ENCODE data around the gene LRRC3C.
"Not testable (repeated sequence)": the region's sequence is repeated elsewhere in the genome, so short reads cannot be mapped to it uniquely, and the experiment has no call there.

Gene LRRC3C

DNA sequence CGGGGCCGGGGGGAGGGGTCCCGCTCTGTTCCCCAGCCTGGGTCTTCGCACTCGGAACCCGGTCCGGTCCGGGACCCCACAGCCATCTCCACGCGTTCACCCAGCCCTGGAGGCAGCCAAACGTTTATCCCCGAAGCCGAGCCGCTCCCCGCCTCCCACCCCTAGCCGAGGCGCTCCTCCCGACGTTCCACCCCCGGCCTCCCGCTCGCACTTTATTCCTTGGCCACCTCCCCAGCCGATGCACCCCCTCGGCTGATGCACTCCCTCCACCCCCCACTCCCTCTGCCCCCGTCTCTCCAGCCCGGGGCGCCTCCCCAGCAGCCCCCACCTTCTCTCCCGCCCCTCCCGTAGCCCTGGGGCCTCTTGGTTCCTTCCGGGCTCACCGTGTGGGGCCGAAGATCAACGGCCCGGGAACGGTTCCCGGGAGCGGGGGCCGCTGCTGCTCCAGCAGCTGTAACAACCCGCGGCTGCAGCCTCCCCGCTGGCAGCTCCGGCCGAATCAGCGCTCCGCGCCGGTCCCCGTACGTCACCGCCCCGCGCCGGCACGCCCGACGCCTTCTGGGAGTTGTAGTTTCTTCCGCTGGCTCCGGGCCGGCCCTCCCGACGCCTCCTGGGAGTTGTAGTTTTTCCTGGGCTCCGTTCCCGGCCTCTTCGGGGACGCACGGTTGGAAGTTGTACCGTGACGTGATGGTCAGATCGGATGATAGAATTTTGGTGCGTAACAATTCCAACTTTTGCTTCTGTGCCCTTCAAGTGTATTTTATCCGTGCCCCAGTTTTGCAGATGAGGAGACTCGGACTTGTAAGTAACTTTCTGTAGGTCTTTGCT is at the start of gene LRRC3C, which contains the start of gene ORMDL3:
Gene LRRC3C (plus strand): TSS at position 632 of the 828 bp plus-strand sequence. CDS start 13,792 bp downstream, outside the sequence.
Gene ORMDL3 (minus strand): TSS at position 501 of the 828 bp plus-strand sequence. CDS start 3,398 bp downstream, outside the sequence.
- DNase-seq = peak; percentile 91 to 92

- not testable (repeated sequence) for DNase-seq
These were observed 41.4 kb upstream of the LRRC3C start for GRCh38 chr17:39886102-39886501.

- DNase-seq = no peak
These were observed 40.5 kb upstream of the LRRC3C start for GRCh38 chr17:39887078-39887477.

- no peak for DNase-seq
These were observed 38.3 kb upstream of the LRRC3C start for GRCh38 chr17:39889200-39889599.

GRCh38 chr17:39894681-39895376 is 32.7 kb upstream of the LRRC3C start:
- DNase-seq = no peak

- no peak for DNase-seq
These were observed 29.4 kb upstream of the LRRC3C start for GRCh38 chr17:39898088-39898487.

- no peak for DNase-seq
These were observed 28.3 kb upstream of the LRRC3C start for GRCh38 chr17:39899215-39899614.

DNA sequence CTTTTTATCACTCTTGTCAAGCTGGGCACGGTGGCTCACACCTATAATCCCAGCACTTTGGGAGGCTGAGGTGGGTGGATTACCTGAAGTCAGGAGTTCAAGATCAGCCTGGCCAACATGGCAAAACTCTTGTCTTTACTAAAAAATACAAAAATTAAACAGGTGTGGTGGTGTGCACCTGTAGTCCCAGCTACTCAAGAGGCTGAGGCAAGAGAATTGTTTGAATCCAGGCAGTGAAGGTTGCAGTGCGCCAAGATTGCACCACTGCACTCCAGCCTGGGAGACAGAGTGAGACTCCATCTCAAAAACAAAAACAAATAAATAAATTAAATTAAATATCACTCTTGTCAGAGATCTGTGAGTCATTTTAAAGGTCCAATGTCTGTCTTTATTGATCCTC is 25.5 kb upstream of the LRRC3C start:
- not testable (repeated sequence) for DNase-seq

DNA sequence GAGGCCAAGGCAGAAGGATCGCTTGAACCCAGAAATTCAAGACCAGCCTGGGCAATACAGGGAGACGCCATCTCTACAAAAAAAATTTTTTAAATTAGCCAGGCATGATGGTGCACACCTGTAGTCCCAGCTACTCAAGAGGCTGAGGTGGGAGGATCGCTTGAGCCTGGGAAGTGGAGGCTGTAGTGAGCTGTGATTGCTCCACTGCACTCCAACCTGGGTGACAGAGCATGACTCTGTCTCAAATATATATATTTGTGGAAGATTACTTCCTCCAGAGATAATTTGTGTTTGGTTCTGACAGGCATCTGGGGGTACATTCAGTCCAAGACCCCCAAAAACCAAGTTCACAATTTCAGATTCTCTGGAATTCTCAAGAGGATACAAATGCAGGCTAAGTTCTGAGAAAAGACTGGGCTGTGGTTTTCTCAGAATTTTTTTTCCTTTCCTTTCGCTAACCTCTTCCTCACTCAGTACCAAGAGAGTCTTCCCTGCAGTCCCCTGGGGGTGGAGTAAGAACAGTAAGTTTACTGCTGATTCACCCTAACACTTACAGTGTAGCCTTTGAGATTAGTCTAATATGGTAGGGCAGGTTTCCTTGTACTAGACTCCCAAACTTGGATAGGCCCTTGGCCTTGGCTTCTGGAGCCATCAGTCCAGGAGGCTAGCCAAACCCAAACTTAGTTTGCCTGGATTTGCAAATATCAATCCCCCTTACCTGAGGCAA is 24.2 kb upstream of the LRRC3C start:
- peak in 1 of 2 donors; percentile 12 for DNase-seq

DNA sequence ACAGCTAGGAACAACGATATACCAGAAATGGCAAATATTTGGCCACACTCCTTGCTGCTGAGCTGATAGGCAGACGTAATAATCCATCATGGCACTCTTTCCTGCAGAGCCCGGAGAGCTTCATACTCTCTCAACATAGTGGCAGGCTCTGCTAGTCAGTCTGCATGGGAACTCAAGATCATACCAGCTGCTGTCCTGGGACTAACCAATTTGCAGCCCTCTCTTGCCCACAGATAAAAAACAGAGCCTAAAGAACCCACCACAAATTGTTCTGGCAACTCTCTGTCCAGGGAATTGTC is 22.6 kb upstream of the LRRC3C start:
- no peak for DNase-seq

DNA sequence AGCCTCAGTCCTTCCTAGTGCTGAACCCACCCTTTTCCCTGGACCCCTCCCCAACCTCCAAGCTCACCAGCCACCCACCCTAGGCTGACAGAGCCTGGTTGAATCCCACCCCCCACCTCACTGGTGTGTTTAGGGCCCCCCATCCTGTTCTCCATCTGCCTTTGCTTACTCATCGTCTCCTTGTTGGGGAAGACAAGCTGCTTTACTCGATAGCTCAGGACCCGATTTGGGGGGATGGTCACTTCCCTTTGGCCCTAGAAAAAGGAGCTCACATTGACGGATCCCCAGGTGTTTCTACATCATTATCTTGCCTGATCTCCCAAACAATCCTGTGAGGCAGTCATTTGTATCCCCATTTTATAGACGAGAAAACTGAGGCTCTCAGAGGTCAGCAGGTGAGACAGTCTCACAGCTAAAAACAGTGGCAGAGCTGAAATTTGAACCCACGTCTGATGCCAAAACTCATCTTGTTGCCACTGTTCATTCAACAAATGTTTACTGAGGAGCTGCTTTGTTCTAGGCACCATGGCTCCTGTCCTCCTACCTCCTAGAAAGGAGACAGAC is 18.7 kb upstream of the LRRC3C start:
- no peak for DNase-seq

- no peak for DNase-seq
These were observed 13.5 kb upstream of the LRRC3C start for GRCh38 chr17:39913989-39914388.

GRCh38 chr17:39915559-39915958 is 12.0 kb upstream of the LRRC3C start:
- DNase-seq = no peak

GRCh38 chr17:39916918-39917317 is 10.6 kb upstream of the LRRC3C start:
- no peak for DNase-seq

DNA sequence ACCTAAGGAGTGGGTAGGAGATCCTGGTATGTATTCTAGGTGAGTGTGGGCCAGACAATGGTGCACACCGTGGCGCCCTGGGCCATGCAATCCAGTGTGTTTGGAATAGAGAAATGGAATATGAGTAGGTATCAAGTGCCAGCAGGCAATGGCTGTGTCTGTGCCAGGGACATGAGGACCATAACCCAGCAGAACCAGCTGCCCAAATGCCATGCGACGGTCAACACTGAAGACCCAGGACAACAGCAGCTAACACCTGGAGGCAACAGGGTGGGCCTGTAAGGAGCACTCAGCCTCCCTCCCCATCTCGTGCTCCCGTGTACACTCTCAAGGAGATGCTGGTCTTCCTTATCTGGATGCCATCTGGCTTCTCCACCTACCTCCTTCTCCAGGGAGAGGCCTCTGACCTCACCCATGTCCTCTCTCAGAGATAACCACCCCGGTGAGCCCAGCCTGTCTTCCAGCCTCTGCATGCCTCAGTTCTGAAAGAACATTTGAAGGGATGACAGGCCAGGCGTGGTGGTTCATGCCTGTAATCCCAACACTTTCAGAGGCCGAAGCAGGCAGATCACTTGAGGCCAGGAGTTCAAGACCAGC is 8.3 kb upstream of the LRRC3C start:
- no peak for DNase-seq

DNA sequence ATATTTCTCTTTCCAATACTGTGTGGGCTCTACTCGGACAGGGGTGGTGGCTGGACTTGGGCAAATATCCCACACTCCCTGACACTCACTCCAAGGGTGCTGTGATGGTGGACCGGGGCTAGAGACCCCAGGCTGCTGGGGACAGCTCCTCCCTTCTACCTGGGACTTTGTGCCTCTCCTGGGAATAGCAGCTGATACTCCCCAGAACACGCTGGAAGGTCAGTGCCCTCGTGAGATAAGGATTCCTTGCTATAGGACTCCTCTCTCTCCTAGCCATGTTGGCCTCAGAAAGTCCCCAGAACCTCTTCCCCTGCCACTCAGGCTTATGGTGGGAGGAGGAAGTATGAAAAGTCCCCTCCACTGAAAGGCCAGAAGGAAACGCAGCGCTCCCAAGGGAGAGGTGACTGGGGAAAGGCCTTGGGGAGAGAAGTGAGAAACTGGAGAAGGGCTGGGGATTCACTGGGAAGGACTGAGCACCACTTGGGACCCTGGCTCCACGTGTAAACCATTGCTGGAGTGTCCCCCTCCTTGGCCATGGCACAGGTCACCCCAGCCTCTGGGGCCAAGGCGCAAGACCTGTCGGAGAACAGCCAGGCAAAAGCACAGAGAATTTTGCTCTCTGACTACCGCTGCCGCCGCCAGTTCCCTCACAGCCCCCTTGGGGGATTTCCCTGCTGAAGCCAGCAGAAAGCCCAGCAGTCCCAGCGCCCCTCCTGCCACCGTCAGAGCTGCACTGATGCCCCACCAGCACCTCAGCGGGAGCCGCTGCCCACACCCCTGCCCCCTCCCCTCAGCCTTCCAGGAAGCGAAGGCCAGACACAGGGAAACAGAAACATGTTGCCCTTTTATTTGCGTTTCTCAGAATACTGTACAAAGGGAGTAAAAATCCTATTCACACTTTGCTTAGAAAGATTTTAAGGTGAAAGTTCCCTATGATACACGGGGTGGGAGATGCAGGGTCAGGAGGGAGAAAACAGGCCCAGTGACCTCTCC is 7.0 kb upstream of the LRRC3C start:
- peak; percentile 44 to 52 for DNase-seq

- DNase-seq = peak; percentile 7 to 14
These were observed 6.2 kb upstream of the LRRC3C start for GRCh38 chr17:39921323-39921722.

DNA sequence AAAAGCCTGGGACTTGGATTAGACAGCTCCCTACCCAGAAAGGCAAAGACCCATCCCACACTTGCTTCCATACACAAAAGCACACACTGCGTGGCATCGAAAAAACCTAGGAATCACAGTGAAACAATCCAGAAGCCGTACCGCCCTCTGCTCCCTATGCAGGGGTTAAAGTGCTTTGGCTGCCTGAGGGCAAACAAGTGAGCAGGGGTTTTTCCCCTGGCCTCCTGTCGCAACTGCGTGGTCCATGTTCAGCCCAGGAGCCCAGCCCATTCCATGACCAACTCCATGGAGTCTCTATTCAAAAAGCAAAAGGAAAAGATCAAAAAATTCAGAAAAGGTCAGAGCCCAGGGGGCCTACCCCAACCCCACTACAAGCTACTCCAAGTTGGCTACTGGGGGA is 5.5 kb upstream of the LRRC3C start:
- DNase-seq = no peak

GRCh38 chr17:39923230-39923629 is 4.3 kb upstream of the LRRC3C start:
- DNase-seq = no peak

DNA sequence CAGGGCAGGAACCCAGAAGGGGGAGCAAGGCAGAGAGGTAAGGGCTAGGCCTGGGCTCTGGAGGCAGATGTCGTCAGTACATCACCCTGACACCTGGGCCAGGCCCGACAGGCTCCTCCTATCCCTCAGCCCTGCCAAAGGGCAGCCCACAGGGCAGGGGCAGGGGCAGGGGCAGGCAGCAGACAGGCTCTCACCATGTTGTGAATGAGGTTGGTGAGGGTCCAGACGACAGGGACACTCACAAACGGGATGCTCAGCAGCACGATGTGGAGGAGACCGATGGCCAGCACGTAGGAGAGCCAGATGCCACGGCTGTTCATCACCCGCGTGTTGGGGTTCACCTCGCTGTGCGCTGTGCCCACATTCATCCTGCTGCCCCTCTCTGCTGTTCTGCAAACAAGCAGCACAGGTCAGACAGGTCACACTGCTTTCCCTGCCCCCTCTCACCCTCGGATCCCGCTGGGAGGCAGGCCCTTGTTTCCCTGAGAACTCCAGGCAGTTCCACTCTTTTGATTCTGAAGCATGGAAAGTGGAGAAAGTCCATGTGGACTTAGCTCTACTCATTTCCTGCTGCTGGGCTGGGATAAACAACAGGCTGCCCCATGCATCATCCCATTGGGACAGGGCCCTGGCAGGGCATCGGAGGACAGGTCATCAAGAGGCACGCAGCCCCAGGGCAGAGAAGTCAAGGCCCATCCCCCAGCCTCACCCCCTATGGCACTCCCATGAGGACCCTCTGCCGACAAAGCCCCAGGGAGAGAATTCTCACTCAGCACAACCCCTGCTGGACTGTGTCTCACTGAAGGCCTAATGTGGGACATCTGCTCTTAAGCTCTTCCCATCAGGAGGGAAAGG is 3.5 kb upstream of the LRRC3C start:
- DNase-seq = no peak

- no peak for DNase-seq
These were observed 2.9 kb upstream of the LRRC3C start for GRCh38 chr17:39924691-39925055.

All from CD4-positive, alpha-beta T cell treated with Interleukin-1 beta for 1 hour (primary cell).